HG03439 (cell line): ENCODE measurements around the gene DNM3.
"Not testable (repeated sequence)": the region's sequence is repeated elsewhere in the genome, so short reads cannot be mapped to it uniquely, and the experiment has no call there.

Source experiments
- ATAC-seq: cut with Tn5 transposase; IDR thresholded peaks from one replicate; pipeline ENCODE4 v1.9.1; 2021; ENCODE audit warnings: mild to moderate bottlenecking, moderate library complexity; ENCODE audit not compliant: unreplicated experiment

DNM3 gene

DNA sequence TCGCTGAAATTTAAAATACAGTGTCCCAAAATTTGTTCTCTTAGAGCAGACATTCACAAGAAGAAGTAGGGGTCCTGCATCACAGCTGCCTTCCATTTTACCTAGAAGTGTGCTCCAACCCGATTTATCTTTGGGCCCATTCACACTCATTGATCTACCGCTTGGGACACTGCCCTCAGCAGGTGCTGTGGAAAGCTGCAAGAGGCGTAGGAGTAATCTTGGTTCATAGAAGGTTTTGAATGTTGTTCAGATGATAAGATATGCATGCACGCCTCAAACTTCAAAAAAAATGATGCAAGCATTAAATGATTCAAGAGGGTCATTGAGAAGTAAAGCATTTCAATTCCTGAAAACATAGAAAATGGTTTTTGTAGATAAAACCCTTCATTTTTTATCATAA lies 560.6 kb downstream of the DNM3 start:
- ATAC-seq: no peak

DNA sequence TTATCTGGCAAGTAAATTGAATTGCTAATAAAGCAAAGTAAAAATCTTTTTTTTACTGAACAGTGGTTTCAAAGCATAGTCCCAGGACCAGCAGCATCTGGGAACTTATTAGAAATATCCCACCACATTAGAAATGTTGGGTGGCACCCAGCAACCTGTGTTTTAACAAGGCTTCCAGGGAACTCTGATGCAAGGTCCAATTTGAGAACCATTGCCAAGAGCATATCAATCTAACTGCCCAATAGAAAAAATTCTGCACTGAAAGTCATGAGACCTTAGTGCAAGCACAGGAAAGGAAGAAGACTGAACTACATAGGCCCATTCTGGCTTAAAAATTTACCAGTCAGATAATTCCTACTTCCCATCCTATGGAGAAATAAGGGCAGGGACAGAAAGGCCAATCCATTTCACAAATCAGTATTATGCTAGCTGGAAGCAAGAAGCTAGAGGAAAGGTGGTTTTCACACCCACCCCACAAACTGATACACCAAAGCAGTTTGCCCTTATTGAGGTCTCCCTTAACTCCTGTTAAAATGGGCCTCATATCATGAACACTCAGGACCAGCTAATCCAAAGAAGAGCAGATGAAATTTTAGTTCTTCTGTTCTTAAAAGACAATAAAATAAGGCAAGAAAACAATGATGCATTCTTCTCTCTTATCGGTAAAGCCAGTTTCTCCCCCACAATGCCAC lies 561.7 kb downstream of the DNM3 start:
- ATAC-seq: no peak

DNA sequence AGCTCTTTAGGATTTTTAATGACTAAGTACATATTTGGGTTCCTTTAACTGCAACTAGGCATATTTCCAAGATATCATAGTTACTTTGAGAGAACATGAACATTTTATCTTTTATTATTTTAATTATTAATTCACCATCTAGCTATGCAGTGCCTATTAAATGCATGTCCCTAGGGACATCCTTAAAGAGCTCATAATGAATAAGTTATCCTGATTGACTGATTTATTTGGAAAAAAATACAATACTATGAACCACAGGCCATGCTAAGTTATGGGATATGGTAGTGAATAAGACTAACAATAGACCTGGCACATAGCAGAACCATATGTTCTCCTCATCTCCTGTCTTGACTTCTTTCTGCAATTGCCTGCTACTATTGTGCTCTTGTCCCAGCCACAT lies 562.8 kb downstream of the DNM3 start:
- no peak for ATAC-seq

DNA sequence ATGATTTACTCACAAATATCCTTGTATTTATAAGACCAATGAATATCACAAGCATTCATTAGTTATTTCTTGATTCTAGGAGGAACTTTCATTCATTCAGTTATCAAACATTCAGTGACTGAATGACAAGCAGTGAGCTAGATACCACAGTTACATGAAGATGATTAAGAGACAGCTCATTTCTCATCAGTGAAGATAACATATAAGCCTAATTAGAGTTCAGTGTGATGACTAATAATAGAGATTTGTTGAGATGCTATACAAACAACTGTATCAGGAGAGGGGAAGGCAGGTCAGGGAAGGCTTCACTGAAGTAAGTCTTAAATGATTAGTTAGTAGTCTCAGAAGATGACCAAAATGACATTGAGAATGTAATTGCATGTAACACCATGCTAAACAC lies 564.6 kb downstream of the DNM3 start:
- no peak for ATAC-seq

DNA sequence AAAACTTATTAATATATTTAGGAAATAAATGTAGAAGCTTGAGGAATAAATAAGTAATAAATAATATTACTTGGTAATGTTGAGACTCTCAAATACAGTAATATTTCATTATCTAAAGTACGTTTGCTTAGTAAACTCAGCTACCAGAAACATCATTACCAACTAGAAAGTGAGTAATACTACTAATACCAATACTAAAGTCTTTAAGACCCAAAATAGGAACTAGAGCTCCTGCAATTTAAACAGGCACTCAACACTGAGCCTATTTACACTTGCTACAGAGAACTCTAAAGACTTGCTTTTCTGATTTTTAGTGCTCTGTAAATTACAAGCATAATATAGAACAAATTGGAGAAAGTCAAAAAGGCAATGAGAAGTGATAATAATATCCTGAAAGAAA lies 565.7 kb downstream of the DNM3 start:
- no peak for ATAC-seq

DNA sequence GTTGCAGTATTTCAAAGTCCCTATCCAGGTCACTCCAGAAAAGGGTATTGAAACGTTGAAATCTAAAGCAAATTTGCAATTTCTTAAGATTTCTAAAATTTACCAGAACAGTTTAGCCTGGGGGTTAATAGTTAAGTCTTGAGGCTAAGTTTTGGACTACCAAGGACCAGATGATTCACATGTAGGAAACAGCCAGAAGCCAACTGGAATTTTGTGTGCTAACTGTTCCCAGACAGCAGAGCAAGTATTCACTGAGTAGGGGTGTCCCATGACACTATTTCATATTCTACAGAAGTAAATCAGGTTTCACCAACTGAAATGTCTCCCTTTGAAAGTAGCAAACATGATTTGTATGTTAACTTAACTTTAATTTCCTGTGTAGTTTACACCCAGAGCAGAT lies 567.7 kb downstream of the DNM3 start:
- ATAC-seq: no peak

DNA sequence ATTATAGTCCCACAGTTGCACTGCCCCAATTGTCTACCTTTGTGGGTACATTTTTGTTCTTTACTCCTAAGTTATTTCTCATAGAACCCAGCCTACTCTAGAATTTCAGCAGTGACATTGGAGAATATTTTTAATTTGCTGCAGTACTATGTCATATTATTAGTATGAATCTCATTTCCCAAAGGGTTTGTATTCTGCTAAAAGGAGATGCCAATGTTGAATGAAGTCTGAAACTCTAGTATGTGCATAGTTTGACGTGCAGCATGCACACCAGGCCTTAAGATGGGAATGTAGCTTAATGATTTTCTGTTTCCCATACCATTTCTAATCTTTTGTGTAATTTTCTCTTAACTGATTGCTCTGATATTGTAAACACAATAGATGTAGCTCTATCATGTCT lies 568.7 kb downstream of the DNM3 start:
- no peak for ATAC-seq

DNA sequence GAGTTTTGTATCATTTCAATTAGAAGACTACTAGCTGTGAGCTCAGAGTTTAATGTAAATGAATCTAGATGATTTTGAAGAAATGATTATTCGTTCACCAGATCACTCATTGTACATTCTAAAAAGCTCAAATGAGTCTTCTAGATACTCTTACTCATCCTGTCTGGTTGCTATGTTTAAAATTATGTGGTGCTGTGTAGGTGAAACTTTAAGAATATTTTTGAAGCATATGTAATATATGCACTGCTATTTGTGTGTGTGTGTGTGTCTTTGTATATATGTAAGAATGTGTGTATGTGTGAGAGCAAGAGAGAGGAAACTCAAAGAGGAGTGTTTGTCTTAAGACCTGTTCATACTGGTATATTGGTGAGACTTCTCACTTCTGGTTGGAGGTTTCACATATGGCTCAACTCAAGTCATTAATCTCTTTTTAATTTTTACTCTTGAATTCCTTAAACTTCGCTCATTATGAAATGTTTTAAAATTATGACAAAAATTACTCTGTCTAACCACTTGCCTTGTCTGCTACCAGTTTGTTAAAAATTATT lies 570.6 kb downstream of the DNM3 start:
- ATAC-seq: no peak

DNA sequence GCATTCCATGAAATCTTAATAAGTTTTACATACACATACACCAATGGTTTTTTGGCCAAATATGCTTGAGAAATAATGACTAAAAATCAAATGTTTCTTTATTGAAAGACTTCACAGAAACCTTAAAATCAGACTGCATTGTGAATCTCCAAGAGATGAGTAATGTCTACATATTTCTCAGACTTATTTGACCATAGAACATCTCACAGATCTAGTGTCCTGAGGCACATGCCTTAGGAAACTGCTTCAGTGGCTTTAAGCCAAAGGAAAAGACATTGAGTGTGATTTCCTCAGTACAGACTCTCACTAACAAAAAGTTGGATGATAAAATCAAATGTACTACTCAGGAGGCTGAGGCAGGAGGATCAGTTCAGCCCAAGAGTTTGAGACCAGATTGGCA lies 573.0 kb downstream of the DNM3 start:
- ATAC-seq: no peak

DNA sequence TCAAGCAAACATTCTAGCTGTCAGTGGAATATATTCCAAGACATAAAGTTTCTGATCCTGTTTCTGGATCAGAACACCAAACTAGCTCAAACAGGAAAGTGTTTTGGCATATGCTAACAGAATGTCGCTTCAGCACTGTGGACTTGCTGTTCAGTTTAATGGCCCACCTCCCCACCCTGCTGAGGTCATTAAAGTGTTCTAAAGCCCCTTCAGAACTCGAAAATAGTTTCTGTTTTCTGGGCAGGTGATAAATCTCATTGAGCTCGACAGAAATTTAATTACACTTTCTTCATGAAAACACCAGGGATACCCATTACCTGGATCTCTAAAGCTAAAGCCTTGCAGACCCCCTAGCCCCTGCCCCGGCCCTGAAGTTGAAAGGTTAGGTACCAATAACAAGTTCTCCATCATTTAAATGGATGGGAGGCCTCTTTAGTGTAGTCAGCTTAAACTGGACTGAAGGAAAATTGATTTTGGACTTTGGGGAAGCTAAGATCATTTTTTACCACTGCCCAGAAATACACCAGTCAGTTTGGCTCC lies 575.3 kb downstream of the DNM3 start:
- ATAC-seq: no peak

DNA sequence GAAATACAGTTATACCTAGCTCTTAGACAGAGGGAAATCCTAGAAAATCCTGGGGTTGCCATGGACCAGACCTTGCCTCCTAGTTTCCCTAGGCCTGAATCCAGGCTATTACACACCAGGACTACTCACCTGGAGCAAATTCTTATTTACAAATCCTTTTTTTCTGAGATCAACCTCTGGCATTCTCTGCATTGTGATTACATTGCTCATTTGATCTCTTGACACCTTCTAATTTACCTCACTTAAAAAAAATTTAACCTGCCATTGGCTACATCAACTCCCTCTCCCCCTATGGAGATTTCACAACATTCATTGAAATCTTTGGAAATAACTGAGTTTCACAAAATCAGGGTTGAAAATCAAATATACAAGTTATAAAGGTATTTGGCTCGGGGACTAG lies 576.3 kb downstream of the DNM3 start:
- no peak for ATAC-seq

DNA sequence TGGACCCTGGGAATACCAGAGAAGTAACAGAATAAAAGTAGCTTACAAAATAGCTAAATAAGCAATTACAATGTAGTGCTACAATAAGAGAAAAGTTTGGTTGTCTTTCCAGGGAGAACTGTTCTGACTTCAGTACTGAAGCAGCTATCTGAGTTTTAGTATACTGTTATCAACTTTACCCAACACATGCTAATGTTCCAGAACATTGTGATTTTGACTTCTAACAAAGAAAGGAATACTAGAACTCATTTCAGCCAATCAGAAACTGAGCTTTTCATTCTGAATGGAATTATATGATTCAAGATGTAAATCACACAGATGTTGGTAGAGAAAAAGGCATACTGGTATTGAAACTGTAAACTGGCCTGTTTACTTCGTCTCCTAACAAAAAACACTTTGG lies 579.1 kb downstream of the DNM3 start, which contains the start of gene C1orf105:
Gene C1orf105 (plus strand): TSS at position 301 of the 400 bp plus-strand sequence. CDS start 201 bp downstream, outside the sequence.
- ATAC-seq: no peak

DNA sequence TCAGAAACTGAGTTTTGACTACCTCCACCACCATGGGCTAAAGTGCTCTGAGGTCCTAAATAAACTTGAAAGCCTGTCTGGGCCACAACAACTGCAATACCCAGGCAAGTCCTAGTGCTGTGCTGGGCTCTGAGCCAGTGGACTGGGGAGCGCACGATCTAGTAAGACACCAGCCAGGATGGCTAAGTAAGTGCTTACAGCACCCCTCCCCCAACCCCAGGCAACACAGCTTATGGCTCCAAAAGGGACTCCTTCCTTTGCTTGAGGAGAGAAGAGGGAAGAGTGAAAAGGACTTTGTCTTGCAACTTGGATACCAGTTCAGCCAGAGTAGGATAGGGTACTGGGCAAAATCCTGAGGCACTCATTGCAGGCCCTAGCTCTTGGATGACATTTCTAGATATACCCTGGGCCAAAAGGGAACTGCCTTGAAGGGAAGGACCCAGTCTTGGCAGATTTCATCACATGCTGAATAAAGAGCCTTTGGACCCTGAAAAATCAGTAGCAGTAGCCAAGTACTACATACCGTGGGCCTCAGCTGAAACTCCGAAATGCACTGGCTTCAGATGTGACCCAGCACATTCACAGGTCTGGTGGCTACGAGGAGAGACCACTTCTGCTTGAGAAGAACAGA lies 580.8 kb downstream of the DNM3 start:
- no peak for ATAC-seq

DNA sequence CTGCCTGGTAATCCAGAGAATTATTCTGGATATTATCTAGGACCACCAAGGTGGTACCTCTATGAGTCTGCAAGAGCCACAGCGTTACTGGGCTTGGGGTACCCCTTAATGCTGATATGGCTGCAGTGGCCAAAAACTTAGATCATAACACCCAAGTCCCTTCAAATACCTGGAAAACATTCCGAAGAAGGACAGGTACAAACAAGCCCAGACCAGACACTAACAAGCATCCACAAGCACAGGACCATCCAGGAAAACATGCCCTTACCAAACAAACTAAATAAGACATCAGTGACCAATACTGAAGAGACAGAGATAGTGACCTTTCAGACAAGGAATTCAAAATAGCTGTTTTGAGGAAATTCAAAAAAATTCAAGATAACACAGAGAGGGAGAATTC lies 582.0 kb downstream of the DNM3 start:
- no peak for ATAC-seq

DNA sequence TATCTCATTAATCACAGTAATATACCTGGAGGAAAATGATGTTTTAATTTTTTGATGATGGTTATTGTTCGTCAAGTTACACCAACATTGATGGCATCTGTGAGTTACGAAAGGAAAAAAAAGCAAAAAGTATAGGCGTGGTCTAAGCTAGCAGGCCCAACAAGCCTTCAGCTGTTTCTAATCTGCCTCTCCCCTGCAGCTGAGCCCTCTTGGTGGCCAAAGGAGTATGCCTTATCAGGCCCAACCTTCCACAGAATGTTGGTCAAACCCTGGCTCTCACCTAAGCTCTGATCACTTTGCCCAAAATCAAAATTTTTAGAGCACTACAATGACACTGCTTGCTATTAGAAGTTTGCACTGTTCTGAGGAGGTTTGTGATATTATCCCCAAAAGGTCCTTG lies 584.0 kb downstream of the DNM3 start:
- ATAC-seq: no peak

DNA sequence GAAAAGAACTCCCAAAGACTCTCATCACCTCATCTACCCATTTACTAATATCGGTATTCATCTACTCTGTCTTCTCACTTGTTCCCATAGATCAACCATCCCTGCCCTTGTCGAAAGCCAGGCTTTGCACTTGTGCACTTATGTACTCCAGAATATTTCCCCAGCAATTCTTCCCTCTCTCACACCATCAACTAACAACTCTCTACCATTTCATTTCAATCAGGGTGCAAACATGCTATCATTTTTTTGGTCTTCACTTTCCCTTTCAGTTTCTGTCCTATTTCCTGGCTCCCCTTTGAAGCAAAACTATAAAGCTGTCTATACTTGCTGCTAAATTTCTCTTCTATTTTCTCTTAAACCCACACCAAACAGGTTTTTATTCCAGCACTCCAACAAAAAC lies 585.9 kb downstream of the DNM3 start:
- ATAC-seq: no peak

DNA sequence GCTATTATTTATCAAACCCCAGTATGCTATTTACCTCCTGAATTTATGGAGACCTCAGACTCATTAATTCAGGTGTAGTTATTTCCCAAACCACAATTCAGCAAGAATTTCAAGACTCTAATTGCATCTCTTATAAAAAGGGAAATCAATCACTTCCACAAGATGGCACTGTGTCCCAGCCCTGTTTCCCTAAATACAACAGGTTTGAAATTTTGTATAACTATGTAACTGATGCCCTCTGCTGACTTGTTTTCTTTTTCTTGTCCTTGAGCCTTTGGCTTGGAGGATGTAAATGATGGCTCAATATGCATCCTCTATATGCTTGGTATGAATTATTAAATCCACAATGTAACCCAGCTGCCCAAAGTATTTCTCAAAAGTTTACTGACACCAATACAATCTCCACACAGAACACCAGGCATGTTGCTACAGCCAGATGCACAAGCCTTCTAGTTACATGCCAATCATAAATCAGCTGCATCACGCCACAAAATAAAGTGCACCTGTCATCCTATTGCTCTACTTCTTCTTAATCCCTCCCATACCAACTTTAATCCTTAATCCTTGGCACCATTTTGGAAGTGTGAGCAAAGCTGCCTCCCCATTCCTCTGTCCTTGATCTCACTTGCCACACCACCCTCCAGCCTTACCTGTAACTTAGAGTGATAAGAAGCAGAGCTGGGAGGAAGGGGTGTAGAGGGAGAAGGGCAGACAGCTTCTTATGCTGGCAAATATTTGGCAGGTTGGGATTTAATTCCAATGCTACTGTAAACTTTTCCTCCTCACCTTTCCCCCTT lies 588.2 kb downstream of the DNM3 start:
- no peak for ATAC-seq

DNA sequence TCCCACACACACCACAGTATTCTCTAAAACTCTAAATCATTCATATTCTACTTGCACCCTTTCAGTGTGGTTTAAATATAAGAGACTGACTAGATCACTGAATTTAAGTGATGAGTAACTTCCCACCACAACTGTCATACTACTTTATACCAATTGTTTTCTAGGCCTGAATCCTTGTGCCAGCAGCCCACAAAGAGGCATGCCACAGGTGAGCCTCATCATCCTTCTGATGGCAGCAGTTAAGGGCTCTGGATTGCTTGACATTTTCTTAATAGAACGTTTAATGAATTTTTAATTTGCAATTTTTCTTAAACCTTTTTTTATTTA lies 588.8 kb downstream of the DNM3 start:
- no peak for ATAC-seq

DNA sequence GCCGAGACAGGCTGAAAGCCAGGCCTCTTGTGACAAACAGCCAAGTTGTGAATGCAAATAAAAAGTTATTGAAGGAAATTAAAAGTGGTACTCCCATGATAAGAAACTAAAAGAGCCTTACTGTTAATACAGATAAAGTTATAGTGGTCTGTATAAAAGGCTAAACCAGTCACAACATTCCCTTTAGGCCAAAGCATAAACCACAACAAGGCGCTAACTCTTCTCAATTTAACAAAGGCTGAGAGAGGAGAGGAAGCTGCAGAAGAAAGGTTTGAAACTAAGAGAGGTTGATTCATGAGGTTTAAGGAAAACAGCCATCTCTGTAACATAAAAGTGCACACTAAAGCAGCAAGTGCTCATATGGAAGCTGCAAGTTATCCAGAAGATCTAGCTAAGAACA lies 589.9 kb downstream of the DNM3 start:
- ATAC-seq: no peak

DNA sequence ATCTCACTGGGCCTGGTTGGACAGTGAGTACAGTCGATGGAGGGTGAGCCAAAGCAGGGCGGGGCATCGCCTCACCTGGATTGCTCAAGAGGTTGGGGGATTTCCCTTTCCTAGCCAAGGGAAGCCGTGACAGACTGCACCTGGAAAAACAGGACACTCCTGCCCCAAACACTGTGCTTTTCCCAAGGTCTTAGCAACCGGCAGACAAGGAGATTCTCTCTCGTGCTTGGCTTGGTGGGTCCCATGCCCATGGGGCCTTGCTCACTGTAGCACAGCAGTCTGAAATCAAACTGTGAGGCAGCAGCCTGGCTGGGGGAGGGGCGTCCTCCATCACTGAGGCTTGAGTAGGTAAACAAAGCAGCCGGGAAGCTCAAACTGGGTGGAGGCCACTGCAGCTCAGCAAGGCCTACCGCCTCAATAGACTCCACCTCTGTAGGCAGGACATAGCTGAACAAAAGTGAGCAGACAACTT lies 590.5 kb downstream of the DNM3 start:
- no peak for ATAC-seq

DNA sequence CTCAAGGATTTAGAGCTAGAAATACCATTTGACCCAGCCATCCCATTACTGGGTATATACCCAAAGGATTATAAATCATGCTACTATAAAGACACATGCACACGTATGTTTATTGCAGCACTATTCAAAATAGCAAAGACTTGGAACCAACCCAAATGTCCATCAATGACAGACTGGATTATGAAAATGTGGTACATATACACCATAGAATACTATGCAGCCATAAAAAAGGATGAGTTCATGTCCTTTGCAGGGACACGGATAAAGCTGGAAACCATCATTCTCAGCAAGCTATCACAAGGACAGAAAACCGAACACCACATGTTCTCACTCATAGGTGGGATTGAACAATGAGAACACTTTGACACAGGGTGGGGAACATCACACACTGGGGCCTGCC lies 595.9 kb downstream of the DNM3 start:
- ATAC-seq: not testable (repeated sequence)
